HG03439 (cell line): ENCODE results near the gene YPEL3.
"Not testable (repeated sequence)": the region's sequence is repeated elsewhere in the genome, so short reads cannot be mapped to it uniquely, and the experiment has no call there.

Source experiments
- ATAC-seq: cut with Tn5 transposase; IDR thresholded peaks from one replicate; pipeline ENCODE4 v1.9.1; 2021; ENCODE audit warnings: mild to moderate bottlenecking, moderate library complexity; ENCODE audit not compliant: unreplicated experiment

Gene YPEL3

GRCh38 chr16:30119428-30119827, 23.4 kb upstream of the YPEL3 start:
- no peak for ATAC-seq

DNA sequence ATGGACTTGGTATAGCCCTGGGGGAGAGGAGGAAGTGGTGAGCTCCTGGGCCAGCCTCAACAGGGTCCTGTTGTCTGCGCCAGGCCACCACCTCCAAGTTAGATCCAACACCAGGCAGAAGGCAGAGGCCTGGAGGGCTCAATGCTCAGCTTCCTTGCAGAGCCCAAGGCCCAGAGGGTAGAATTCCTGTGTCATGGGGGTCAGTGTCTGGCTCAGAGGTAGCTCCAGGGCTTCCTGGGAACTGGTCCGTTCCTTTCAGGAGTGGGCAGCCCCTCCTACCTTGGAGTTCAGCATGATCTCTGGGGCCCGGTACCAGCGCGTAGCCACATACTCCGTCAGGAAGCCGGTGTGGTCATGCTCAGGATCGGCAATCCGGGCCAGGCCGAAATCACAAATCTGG, 21.8 kb upstream of the YPEL3 start:
- no peak for ATAC-seq

GRCh38 chr16:30116291-30117207, 20.5 kb upstream of the YPEL3 start:
- ATAC-seq = no peak

DNA sequence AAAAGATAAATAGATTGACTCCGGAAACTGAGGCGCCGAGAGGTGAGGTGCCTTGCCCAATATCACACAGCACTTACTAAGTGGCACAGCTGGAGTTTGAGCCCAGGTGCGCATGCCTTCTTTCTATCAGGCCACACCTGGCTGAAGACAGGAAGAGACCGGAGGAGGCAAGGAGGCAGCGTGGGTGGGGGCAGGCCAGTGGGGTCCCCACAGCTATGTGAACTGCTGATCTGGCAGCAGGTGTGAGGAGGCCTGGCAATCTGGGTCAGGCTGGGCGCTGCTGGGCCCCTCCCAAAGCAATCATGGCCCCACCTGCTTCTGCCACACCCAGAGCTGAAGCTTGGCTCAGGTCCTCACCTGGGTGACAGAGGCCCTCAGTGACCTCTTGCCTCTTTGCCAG, 19.2 kb upstream of the YPEL3 start:
- ATAC-seq = no peak

- not testable (repeated sequence) for ATAC-seq
Measured at GRCh38 chr16:30114833-30115232, 18.8 kb upstream of the YPEL3 start.

DNA sequence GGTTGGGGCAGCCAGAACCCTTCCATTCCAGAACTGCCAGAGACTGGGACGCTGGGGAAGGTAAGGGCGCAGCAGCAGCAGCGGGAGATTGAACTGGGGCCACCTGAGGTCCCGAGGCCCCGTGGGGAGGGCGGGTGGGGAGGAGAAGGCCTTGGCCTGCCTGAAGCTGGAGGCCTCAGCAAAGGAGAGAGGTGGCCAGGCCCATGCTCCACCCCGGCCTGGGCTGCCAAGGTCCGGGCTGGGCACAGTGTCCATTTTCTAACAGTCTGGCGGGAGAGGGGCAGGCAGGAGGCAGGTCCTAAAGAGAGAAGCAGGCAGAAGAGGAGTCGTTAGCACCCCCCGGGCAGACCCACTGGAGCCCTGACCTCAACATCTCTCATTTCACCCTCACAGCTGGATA, 18.4 kb upstream of the YPEL3 start:
- ATAC-seq = no peak

DNA sequence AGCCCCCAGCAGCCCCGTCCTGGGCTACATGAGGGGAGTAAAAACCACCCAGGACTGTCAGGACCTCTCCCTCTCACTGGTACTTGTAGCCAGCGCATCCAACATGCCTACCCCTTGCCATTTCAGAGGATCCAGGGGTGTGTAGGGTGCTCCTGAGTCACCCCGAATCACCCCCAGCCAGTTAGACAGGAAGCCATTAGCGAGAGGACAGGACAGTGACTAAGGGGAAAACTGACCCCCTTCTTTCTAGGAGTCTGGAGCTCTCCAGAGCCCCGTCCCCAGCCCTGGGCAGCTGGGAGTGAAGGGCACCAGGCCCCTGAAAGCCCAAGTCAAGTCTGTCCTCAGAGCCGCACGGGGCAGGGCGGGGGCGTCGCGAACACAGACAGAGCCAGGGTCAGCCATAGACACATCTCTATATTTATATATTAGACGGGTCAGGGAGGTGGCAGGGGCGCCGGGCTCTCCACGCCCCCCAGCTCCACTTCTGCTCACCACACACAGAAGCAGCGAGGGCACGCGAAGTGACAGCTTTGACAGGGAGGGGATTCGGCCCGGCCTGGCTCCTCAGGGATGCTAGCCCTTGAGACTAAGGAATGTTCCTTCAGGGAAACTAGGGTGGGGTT, 17.8 kb upstream of the YPEL3 start:
- no peak for ATAC-seq

- ATAC-seq = no peak
Measured at GRCh38 chr16:30113031-30113710, 17.2 kb upstream of the YPEL3 start, which contains the start of gene GDPD3. Gene GDPD3, minus strand, starts transcription at chr16:30113537. Its CDS starts 59 bp downstream, at chr16:30113478.

GRCh38 chr16:30112197-30113030, 16.4 kb upstream of the YPEL3 start:
- no peak for ATAC-seq

DNA sequence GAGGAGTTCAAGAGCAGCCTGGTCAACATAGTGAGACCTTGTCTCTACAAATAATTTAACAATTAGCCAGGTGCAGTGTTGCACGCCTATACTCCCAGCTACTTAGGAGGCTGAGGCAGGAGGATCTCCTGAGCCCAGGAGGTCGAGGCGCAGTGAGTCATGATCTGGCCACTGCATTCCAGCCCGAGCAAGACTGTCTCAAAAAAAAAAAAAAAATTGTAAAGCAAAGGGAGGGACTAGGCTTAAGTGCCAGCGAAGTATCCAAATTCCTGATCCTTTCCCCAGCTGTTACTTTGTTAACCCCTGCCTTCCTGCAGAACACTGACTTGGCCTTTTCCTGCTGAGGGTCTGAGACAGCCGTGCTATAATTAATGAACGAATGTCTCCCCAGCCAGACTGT, 14.6 kb upstream of the YPEL3 start:
- ATAC-seq = no peak

DNA sequence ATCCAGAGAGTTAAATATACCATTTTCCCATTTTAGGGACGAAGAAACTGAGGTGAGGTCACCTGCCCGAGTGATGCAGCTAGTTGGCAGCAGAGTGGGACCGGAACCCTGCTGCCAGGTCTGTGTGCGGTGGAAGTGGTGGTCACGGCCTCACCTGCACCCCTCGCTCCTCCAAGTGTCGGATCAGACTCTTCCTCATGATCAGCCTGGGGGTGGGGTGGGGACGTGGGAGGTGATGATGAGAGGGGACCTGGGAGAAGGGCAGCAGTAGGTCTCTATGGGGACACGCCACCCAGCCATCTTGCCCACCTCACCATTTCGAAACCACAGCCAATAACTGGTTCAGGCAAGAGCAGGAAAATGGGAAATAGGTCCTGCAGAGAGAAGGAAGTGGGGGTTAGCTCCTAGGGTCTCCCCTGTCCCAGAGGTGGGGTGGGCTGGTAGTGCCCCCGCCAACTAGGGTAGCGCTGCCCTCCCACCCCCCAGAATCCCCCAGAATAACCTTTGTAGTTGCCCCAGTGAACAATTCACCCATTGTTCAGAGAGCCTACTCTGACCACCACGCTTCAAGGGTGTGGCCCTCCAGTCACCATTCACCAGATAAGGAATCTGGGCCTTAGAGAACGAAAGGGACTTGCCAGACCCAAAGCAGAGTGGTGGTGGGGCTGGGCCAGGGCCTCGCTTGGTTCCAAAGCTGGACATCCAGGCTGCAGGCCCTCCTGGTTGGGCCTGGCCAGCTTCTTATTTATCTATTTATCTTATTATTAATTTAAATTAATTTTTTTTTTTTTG, 12.2 kb upstream of the YPEL3 start:
- ATAC-seq = no peak

DNA sequence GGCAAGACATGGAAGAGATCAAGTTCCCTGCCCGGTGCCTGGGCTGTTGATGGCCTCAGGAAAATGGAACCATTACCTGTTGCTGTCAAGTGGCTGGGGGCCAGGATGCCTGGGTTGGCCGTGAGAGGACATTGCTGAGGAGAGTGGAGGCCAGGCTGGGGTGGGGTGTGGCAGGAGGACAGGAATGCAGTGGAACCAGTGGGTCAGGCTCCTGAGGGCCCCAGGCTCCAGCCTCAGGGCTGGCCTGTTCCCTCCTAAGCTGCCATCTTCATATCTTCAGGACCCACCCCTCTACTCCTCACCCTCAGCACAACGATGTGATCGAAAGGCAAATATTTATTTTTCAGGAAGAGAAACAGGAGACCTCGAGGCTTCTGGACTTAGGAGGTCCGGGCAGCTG, 8.5 kb upstream of the YPEL3 start:
- ATAC-seq = no peak

DNA sequence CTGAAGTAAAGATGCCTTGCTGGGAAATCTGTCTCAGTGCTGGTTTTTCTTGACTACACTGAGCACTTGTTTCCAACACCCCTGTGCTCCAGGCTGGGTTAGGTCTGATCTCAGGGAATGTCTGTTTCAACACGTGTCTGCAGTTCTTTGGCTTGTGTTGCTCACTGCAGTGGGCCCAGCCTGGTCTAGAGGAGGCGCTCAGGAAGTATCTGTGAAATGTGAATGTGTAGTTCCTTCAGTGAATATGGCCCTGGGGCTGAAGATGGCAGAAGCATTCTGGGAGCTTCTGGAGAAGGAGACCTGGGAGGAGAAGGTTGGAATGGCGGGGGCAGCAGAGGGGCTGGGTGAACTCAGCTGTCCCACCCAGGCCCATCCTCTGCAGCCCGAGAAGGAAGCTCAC, 8.1 kb upstream of the YPEL3 start:
- ATAC-seq = no peak

GRCh38 chr16:30096862-30097563, 1.0 kb upstream of the YPEL3 start:
- no peak for ATAC-seq

- ATAC-seq = no peak
Measured at GRCh38 chr16:30095166-30096078, 591 bp downstream of the YPEL3 start.

DNA sequence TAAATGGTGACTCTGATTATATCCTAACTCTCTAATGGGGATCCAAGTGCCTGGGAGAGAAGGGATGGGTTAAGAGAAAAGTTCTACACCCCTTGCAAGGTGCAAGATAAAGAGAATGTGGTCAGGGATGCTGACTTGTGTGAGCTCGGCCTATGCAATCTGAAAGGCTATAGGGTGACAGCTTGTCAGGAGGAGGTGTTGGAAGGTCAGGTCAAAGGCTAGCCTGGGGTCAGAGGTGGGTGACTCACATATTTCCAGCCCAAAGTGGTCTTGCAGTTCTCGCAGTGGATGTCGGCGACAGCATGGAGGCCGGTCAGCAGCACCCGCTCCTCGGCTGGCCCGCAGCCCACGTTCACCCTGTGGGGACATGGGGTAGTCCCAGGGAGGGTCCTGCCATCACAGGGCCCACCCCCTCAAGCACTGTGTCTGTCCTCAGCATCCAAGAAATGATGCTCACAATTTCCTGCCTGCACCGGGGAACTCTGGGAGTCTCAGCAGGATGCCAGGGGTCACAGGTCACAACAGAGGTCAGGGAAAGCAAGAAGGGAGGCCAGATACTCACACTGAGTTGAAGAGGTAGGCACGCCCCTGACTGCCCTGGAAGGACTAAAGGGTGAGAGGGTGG, 1.4 kb downstream of the YPEL3 start:
- no peak for ATAC-seq

- ATAC-seq = peak; percentile 42
Measured at GRCh38 chr16:30092373-30093010, 3.5 kb downstream of the YPEL3 start.
